B cell (primary cell): ENCODE results near the gene PDGFC. TPM values are rescaled to one million over a fixed set of nuclear protein-coding genes. Genes with fewer than 3 reads are reported as not detected.

Source experiments
- ATAC-seq: fragments of 200-7000 bp; cut with Tn5 transposase; one replicate; pipeline ENCODE4 v1.10.0; 2021; ENCODE audit warnings: low read depth, mild to moderate bottlenecking, moderate number of reproducible peaks, moderate library complexity
- CTCF ChIA-PET: fragments of 350-600 bp; sonication (Branson Sonifier 250); formaldehyde crosslinking; loops from one replicate; lab custom pipeline; 2021; ENCODE audit warnings: antibody characterized with exemption, inconsistent platforms; lab: Charles Lee
- POLR2A ChIA-PET: fragments of 350-600 bp; sonication (Branson Sonifier 250); formaldehyde crosslinking; loops from one replicate; lab custom pipeline; 2021; ENCODE audit warnings: antibody characterized with exemption; lab: Charles Lee
- DNase-seq: peaks from one replicate; pipeline ENCODE4 v3.0.0; 2013
- H2AFZ ChIP-seq: 2 replicates; pipeline ENCODE4 v1.6.1; 2012; ENCODE audit warnings: mild to moderate bottlenecking, low read depth, low read length; ENCODE audit not compliant: insufficient read depth, poor library complexity, severe bottlenecking
- H3K27ac ChIP-seq, 2 donors: 1 replicate in 1 of 2; 2 replicates in 1 of 2; pipeline ENCODE4 v1.5.1; 2012 to 2013; ENCODE audit warnings: low read length in 2 of 2, mild to moderate bottlenecking in 2 of 2, moderate library complexity in 1 of 2
- H3K27me3 ChIP-seq, 4 experiments: fragments of 200-600 bp in 1 of 4; sonication (generic) in 1 of 4; replicated peaks in 1 of 4; 1 replicate in 2 of 4; 2 replicates in 2 of 4; pipeline versions ENCODE4 v1.6.1 to v1.7.0; 2013 to 2016; ENCODE audit warnings: low read length in 3 of 4, mild to moderate bottlenecking in 2 of 4, mixed read lengths in 1 of 4, moderate library complexity in 1 of 4; ENCODE audit not compliant: insufficient read depth in 4 of 4, control insufficient read depth in 3 of 4; ENCODE audit errors: control extremely low read depth in 1 of 4
- H3K36me3 ChIP-seq, 2 experiments: replicated peaks in 1 of 2; 1 replicate in 1 of 2; 2 replicates in 1 of 2; pipeline versions ENCODE4 v1.6.1 to v1.7.1; 2013; ENCODE audit warnings: low read length in 1 of 2; ENCODE audit not compliant: insufficient read depth in 2 of 2, control insufficient read depth in 1 of 2; ENCODE audit errors: control extremely low read depth in 1 of 2, extremely low read depth in 1 of 2
- H3K4me1 ChIP-seq, 2 donors: fragments of 200-600 bp in 1 of 2; sonication (generic) in 1 of 2; 1 replicate in 1 of 2; 2 replicates in 1 of 2; pipeline versions ENCODE4 v1.5.1 to v1.6.1; 2013 to 2017; ENCODE audit warnings: low read length in 2 of 2; ENCODE audit not compliant: control insufficient read depth in 2 of 2, insufficient read depth in 2 of 2
- H3K4me2 ChIP-seq: replicated peaks from 2 replicates; pipeline ENCODE3; 2012; ENCODE audit warnings: mild to moderate bottlenecking, low read depth, low read length; ENCODE audit not compliant: poor library complexity, severe bottlenecking
- H3K4me3 ChIP-seq, 5 experiments: fragments of 200-600 bp in 1 of 5; sonication (generic) in 1 of 5; 1 replicate in 3 of 5; 2 replicates in 2 of 5; pipeline versions ENCODE4 v1.5.1 to v1.7.0; 2011 to 2016; ENCODE audit warnings: low read length in 4 of 5, mild to moderate bottlenecking in 4 of 5, low read depth in 2 of 5, control low read depth in 1 of 5, moderate library complexity in 1 of 5; ENCODE audit not compliant: insufficient read depth in 1 of 5; ENCODE audit errors: control extremely low read depth in 1 of 5, extremely low read depth in 1 of 5
- H3K79me2 ChIP-seq: fragments of 200-600 bp; sonication (generic); one replicate; pipeline ENCODE4 v1.6.0; 2016; ENCODE audit warnings: low read length; ENCODE audit not compliant: control insufficient read depth, insufficient read depth
- H3K9ac ChIP-seq: fragments of 200-600 bp; sonication (generic); 2 replicates; pipeline ENCODE4 v1.6.1; 2017; ENCODE audit warnings: mild to moderate bottlenecking, low read length, moderate library complexity
- H3K9me3 ChIP-seq, 3 donors: one replicate each; pipeline versions ENCODE4 v1.6.1 to v1.7.1; 2013; ENCODE audit warnings: low read length in 2 of 3; ENCODE audit not compliant: control insufficient read depth in 2 of 3, insufficient read depth in 1 of 3; ENCODE audit errors: control extremely low read depth in 1 of 3
- H4K20me1 ChIP-seq: 2 replicates; pipeline ENCODE4 v1.6.0; 2012; ENCODE audit warnings: mild to moderate bottlenecking, low read length; ENCODE audit not compliant: insufficient read depth, control insufficient read depth, poor library complexity, severe bottlenecking
- H3K27ac Mint-ChIP-seq: one replicate; pipeline ENCODE4 v1.8.0; 2021; ENCODE audit warnings: mixed read lengths
- H3K27me3 Mint-ChIP-seq: one replicate; pipeline ENCODE4 v1.8.0; 2021; ENCODE audit warnings: mixed read lengths
- H3K4me1 Mint-ChIP-seq: one replicate; pipeline ENCODE4 v1.8.0; 2021; ENCODE audit warnings: mixed read lengths
- H3K4me3 Mint-ChIP-seq: one replicate; pipeline ENCODE4 v1.8.0; 2021; ENCODE audit warnings: mixed read lengths
- H3K9me3 Mint-ChIP-seq: one replicate; pipeline ENCODE4 v1.8.0; 2022; ENCODE audit warnings: mixed read lengths; ENCODE audit not compliant: insufficient read depth
- CTCF ChIP-seq: fragments of 200-600 bp; IDR thresholded peaks from one replicate; pipeline ENCODE4 v1.8.0; 2022; ENCODE audit warnings: antibody characterized with exemption, mild to moderate bottlenecking
- EZH2 ChIP-seq: IDR thresholded peaks from 2 replicates; pipeline ENCODE4 v1.6.1; 2012; ENCODE audit warnings: borderline replicate concordance, low read depth, mild to moderate bottlenecking, moderate library complexity, low read length; ENCODE audit not compliant: insufficient read depth, poor library complexity, severe bottlenecking
- WGBS: methylation state at CpG from one replicate; pipeline ENCODE4 v1.1.5; 2013; ENCODE audit warnings: missing lambda C conversion rate; ENCODE audit not compliant: insufficient coverage; 5-methylcytosine and 5-hydroxymethylcytosine counted together
- intact Hi-C: fragments of 100-400 bp; cut with micrococcal nuclease; formaldehyde crosslinking; loops from one replicate; pipeline ENCODE4 v1.10.0; 2022
- polyA plus RNA-seq: library from polyadenylated mRNA; depleted of rRNA; stranded (reverse); fragments of >200 nt; gene quantifications from 2 replicates; pipeline ENCODE4 v1.2.3, GENCODE V29; 2012
- total RNA-seq, 2 donors: library from RNA; stranded (reverse); fragments of 120-200 nt in 1 of 2; gene quantifications; 1 replicate in 1 of 2; 2 replicates in 1 of 2; pipeline versions ENCODE4 v1.2.3 to v1.2.4, GENCODE V29; 2013 to 2022

PDGFC gene
- total and polyA plus RNA-seq, 2 donors (not counting 1 experiment from before 2014, with no cell fraction given): 0.10 TPM; not detected in 1

GRCh38 chr4:156811286-156811685 is 160.3 kb downstream of the PDGFC start:
- Histone ChIP-seq H3K27me3 (no peaks in the 10 kb centered on the region), H3K4me2 (no peak overlapping the region), H3K4me1 (no peaks in the 10 kb centered on the region), H2AFZ (no peak overlapping the region), H3K27ac (no peak overlapping the region), H3K9me3 (no peaks in the 10 kb centered on the region), H3K36me3 (no peaks in the 10 kb centered on the region), H3K9ac (no peak overlapping the region), H3K4me3 (no peak overlapping the region), H3K79me2 (no peaks in the 10 kb centered on the region), H4K20me1 (no peaks in the 10 kb centered on the region)
- Mint-ChIP-seq H3K27me3 (no peaks in the 10 kb centered on the region), H3K4me1 (no peaks in the 10 kb centered on the region), H3K9me3 (no peaks in the 10 kb centered on the region), H3K27ac (no peak overlapping the region), H3K4me3 (no peak overlapping the region)
- POLR2A ChIA-PET: no interaction called here
- ATAC-seq (no peak), DNase-seq (no peak)
- WGBS: 100% methylated on average over 2 of the region's 5 CpGs
- CTCF ChIA-PET: no interaction called here
- TF ChIP-seq EZH2 (no peak), CTCF (no peak)
- intact Hi-C loops: no loop called here

- H3K4me1 Mint-ChIP-seq: no peaks in the 10 kb centered on the region
- H3K4me2 ChIP-seq: no peak overlapping the region
- H3K79me2 ChIP-seq: no peaks in the 10 kb centered on the region
- no peaks in the 10 kb centered on the region for H3K9me3 ChIP-seq
- intact Hi-C loops: no loop called here
- CTCF ChIA-PET: no interaction called here
- no peak for TF ChIP-seq EZH2
- no peak for TF ChIP-seq CTCF
- no peak overlapping the region for H3K27ac Mint-ChIP-seq
- H3K27ac ChIP-seq: no peak overlapping the region
- no peak overlapping the region for H2AFZ ChIP-seq
- H3K4me3 ChIP-seq: no peak overlapping the region
- H3K27me3 Mint-ChIP-seq: no peaks in the 10 kb centered on the region
- H3K36me3 ChIP-seq: no peaks in the 10 kb centered on the region
- no peaks in the 10 kb centered on the region for H3K9me3 Mint-ChIP-seq
- DNase-seq (no peak), ATAC-seq (no peak)
- WGBS: no CpG with 5 or more reads among the region's 2 CpGs
- H3K9ac ChIP-seq: no peak overlapping the region
- POLR2A ChIA-PET: no interaction called here
- no peak overlapping the region for H3K4me3 Mint-ChIP-seq
- H4K20me1 ChIP-seq: no peaks in the 10 kb centered on the region
- H3K4me1 ChIP-seq: no peaks in the 10 kb centered on the region
- H3K27me3 ChIP-seq: no peaks in the 10 kb centered on the region
Measured at GRCh38 chr4:156805696-156806095, 165.9 kb downstream of the PDGFC start.
